Right lobe of liver (tissue), 6 donors: ENCODE data around the gene LYPD3. TPM values are rescaled to one million over a fixed set of nuclear protein-coding genes. Genes with fewer than 3 reads are reported as not detected.

Experiments
- ATAC-seq, 4 donors: fragments of 200-7000 bp; cut with Tn5 transposase; one replicate each; pipeline ENCODE4 v1.9.1; 2020; ENCODE audit warnings: mild to moderate bottlenecking in 4 of 4, moderate library complexity in 4 of 4
- DNase-seq, 3 donors: peaks; one replicate each; pipeline ENCODE4 v3.0.0-alpha.2; 2020
- H3K27ac ChIP-seq, 3 donors: fragments of 200-600 bp; one replicate each; pipeline ENCODE4 v1.8.0; 2022
- H3K27me3 ChIP-seq, 2 donors: fragments of 200-600 bp; one replicate each; pipeline ENCODE4 v1.8.0; 2022
- H3K36me3 ChIP-seq, 4 donors: fragments of 200-600 bp; sonication (generic) in 1 of 4; one replicate each; pipeline versions ENCODE4 v1.5.1 to v1.8.0; 2017 to 2022; ENCODE audit warnings: control low read depth in 1 of 4
- H3K4me1 ChIP-seq, 4 donors: fragments of 200-600 bp; sonication (generic) in 1 of 4; one replicate each; pipeline versions ENCODE4 v1.5.1 to v1.8.0; 2017 to 2022; ENCODE audit warnings: control low read depth in 1 of 4
- H3K4me3 ChIP-seq, 3 donors: fragments of 200-600 bp; one replicate each; pipeline ENCODE4 v1.8.0; 2022
- H3K9me3 ChIP-seq, 4 donors: fragments of 200-600 bp; sonication (generic) in 1 of 4; one replicate each; pipeline versions ENCODE4 v1.5.1 to v1.8.0; 2017 to 2022; ENCODE audit warnings: control low read depth in 1 of 4
- POLR2A ChIP-seq: fragments of 450-650 bp; IDR thresholded peaks from one replicate; pipeline ENCODE4 v1.6.1; 2017; ENCODE audit warnings: antibody characterized with exemption, mild to moderate bottlenecking
- WGBS: methylation state at CpG from one replicate; pipeline ENCODE4 v1.1.6; 2018; ENCODE audit warnings: low coverage, low lambda C conversion rate; ENCODE audit not compliant: insufficient coverage; ENCODE audit errors: missing lambda C conversion rate; 5-methylcytosine and 5-hydroxymethylcytosine counted together
- intact Hi-C, 2 donors: fragments of 100-400 bp; cut with DNase I; formaldehyde crosslinking; loops; one replicate each; pipeline versions ENCODE4 v1.11.2 to v1.14.1; 2022
- total RNA-seq, 6 experiments: library from RNA; depleted of rRNA in 2 of 6; stranded (reverse); fragments of >200 nt in 2 of 6; fragmentation: NEBNext Ultra II Directional in 3 of 6; extraction: Animal tissue kit (Norgen Biotek cat#: 25700) in 3 of 6; gene quantifications; one replicate each; pipeline versions ENCODE4 v1.1.0 to v1.2.4, GENCODE V29; 2016 to 2023
- TF ChIP-seq, protein P1 (sequence below), 4 donors: fragments of 200-600 bp in 3 of 4; fragments of 450-650 bp in 1 of 4; IDR thresholded peaks; one replicate each; pipeline versions ENCODE4 v1.5.1 to v1.8.0; 2016 to 2022; ENCODE audit warnings: antibody characterized with exemption in 4 of 4, mild to moderate bottlenecking in 2 of 4
- donor health status: DM: no; HTN: yes; CAD: no.
- donor health status: DM: no; HTN: no; CAD: no.
- donor health status: DM: no; HTN: no; CAD: no.
- donor health status: DM: no; HTN: yes; CAD: no.
- donor health status: DM: no; HTN: yes; CAD: no.

The LYPD3 gene
- total RNA-seq, 6 experiments from 2014 or later, result 0.20 to 0.28 (median 0.25) TPM; not detected in 2

DNA sequence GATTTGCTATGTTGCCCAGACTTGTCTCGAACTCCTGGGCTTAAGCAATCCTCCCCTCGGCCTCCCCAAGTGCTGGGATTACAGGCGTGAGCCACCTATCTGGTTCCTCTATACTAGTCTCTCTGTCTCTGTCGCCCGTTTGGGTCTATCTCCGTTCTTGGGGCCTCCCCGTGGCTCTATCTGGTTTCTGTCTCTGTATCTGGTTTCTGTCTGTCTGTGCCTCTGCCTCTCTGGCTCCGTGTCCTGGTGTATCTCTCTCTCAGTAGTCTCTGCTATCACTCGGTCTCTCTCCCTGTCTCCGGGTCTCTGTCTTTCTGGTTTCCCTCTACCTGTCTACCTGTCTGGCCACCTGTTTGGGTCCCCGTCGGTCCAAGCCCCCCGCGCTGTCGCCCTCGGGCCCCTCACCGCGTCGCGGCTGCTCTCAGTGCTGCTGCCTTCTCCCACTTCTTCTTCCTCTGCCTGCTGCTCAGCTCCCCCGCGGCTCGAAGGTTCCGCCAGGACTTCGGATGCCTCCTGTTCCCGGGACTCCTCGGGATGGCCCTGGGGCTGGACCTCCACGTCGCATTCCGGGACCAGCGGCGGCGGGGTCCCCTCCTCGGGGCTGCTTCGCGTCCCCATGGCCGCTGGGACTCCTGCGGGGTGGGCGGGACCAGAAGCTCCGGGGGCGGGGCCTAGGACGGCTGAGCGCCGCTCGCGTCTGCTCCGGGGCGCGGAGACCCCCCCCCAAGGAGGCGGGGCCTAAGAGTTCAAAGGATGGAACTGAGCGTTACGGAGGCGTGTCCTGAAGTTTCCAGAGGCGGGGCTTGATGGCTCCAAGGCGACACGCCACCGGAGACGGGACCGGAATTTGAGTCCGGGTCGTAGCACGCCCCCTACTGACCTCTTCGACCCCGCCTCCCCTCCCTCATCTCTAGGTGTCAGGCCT, 38.4 kb upstream of the LYPD3 start:
- Histone ChIP-seq H3K27me3 (no peaks in the 10 kb centered on the region), H3K27ac (peak overlapping the region; percentile 78 to 91 (median 90)), H3K36me3 (peaks cover 0 to 10% (median 5%) of the 10 kb centered on the region in 4 donors), H3K4me3 (peak overlapping the region; percentile 74 to 90 (median 76)), H3K9me3 (no peaks in the 10 kb centered on the region), H3K4me1 (peaks cover 0 to 39% (median 8%) of the 10 kb centered on the region in 4 donors)
- DNase-seq (peak; percentile 98 to 99 (median 98)), ATAC-seq (peak; percentile 94 to 97 (median 96))
- intact Hi-C loops, result no loop called here
- WGBS, result 1% methylated on average over 33 of the region's 64 CpGs
- TF ChIP-seq, protein P1, sequence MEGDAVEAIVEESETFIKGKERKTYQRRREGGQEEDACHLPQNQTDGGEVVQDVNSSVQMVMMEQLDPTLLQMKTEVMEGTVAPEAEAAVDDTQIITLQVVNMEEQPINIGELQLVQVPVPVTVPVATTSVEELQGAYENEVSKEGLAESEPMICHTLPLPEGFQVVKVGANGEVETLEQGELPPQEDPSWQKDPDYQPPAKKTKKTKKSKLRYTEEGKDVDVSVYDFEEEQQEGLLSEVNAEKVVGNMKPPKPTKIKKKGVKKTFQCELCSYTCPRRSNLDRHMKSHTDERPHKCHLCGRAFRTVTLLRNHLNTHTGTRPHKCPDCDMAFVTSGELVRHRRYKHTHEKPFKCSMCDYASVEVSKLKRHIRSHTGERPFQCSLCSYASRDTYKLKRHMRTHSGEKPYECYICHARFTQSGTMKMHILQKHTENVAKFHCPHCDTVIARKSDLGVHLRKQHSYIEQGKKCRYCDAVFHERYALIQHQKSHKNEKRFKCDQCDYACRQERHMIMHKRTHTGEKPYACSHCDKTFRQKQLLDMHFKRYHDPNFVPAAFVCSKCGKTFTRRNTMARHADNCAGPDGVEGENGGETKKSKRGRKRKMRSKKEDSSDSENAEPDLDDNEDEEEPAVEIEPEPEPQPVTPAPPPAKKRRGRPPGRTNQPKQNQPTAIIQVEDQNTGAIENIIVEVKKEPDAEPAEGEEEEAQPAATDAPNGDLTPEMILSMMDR (IDR thresholded peaks at IDR 0.05), result peak in 2 of 4 donors; percentile 19 to 35
- TF ChIP-seq POLR2A, result peak; percentile 67

DNA sequence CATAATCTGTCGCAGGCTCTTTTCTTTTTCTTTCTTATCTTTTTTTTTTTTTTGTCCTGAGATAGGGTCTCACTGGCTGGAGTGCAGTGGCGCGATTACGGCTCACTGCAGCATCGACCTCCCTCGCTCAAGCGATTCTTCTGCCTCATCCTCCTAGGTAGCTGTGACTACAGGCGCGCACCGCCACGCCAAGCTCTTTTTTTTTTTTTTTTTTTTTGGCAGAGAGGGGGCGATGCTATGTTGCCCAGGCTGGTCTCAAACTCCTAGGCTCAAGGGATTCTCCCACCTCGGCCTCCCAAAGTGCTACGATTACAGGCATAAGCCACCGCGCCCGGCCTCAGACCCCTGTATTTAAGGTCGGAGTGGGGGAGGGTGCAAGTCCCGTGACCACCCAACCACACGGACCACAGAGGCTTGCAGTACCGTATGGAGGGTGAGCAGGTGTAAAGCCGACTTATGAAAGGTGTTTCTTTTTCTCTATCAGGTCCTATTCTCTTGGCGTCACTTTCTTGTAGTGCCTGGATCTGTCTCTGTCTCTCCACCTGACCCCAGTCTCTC, 37.1 kb upstream of the LYPD3 start:
- 85% methylated on average over 9 of the region's 23 CpGs for WGBS
- Histone ChIP-seq H3K27ac (peak overlapping the region in 1 of 3 donors; percentile 90), H3K27me3 (no peaks in the 10 kb centered on the region), H3K4me1 (peaks cover 0 to 49% (median 14%) of the 10 kb centered on the region in 4 donors), H3K36me3 (peaks cover 0 to 3% (median under 1%) of the 10 kb centered on the region in 4 donors), H3K9me3 (no peaks in the 10 kb centered on the region), H3K4me3 (peak overlapping the region in 1 of 3 donors; percentile 76)
- DNase-seq (no peak), ATAC-seq (no peak)
- no peak for TF ChIP-seq POLR2A
- TF ChIP-seq, protein P1 (IDR thresholded peaks at IDR 0.05), result no peak
- intact Hi-C loops, result no loop called here

DNA sequence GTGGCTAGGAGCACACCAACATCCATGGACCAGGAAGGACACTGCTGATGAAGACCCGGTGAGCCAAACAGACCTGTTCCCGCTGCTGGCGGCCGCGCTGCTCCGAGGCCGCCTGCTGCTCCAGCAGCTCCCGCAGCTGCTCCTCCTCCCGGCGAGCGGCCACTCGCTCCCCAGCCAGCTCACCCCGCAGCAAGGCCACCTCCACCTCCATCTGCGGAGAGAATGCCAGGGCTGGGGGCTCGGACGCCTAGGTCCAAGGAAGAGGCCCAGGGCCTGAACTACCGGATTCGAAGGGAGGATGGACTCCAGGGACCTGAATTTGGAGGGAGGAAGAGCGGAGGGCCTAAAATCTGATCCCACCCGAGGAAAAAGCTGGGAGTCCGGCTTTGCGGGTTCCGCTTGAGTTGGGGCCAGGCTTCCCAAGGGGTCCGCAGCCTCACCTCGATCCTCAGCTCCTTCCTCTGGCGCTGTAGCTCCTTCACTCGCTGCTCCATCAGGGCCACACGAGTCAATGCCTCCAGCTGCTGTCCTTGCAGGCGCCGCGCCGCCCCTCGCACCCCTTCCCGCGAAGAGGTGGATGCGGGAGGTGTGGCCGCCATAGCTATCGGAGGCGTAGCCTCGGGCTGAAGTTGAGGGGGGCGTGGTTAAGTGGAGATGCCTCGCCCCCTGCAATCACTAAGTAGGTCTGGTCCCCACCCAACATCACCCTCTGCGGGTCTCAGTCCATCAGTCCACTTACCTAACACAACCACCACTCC, 36.4 kb upstream of the LYPD3 start:
- Histone ChIP-seq H3K36me3 (peaks cover 0 to 7% (median 3%) of the 10 kb centered on the region in 4 donors), H3K4me1 (peaks cover 0 to 49% (median 14%) of the 10 kb centered on the region in 4 donors), H3K4me3 (no peak overlapping the region), H3K27ac (no peak overlapping the region), H3K27me3 (no peaks in the 10 kb centered on the region), H3K9me3 (no peaks in the 10 kb centered on the region)
- no peak for ATAC-seq
- intact Hi-C loops, result no loop called here
- DNase-seq, result no peak
- TF ChIP-seq, protein P1 (IDR thresholded peaks at IDR 0.05), result no peak
- no peak for TF ChIP-seq POLR2A
- WGBS, result 82% methylated on average over 13 of the region's 43 CpGs

DNA sequence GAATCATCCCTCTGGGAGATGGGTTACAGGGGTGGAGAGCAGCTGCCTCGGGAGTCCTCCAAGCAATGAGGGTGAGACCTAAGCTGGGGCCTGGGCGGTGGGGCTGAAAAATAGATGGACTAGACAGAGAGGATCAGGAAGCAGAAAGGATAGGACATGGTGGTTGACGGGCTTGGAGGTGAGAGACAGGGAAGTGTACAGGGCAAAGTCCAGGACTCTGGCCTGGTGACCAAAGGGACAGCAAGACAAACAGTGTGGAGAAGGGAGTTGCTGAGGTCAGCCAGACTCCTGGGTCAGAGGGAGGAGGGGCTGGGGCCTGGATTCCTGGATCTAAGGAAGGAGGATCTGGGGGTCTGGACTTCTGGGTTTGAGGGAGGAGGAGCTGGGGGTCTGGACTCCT, 33.6 kb upstream of the LYPD3 start:
- H3K36me3 ChIP-seq, result peaks cover 0 to 23% (median 8%) of the 10 kb centered on the region in 4 donors
- H3K4me1 ChIP-seq, result peaks cover 0 to 43% (median 14%) of the 10 kb centered on the region in 4 donors
- ATAC-seq, result peak; percentile 77 to 84 (median 82)
- no peak for TF ChIP-seq POLR2A
- TF ChIP-seq, protein P1 (IDR thresholded peaks at IDR 0.05), result no peak
- peak; percentile 77 to 93 (median 91) for DNase-seq
- H3K27ac ChIP-seq, result peak overlapping the region; percentile 39 to 81 (median 79)
- no peak overlapping the region for H3K4me3 ChIP-seq
- 16% methylated on average over 3 of the region's 3 CpGs for WGBS
- H3K9me3 ChIP-seq, result no peaks in the 10 kb centered on the region
- intact Hi-C loops, result no loop called here
- H3K27me3 ChIP-seq, result no peaks in the 10 kb centered on the region
